Vagina (tissue), 2 donors: ENCODE measurements around the gene GCNT1.

Source experiments
- CTCF ChIP-seq, 3 experiments: fragments of 450-650 bp in 2 of 3; fragments of 200-600 bp in 1 of 3; sonication (generic) in 1 of 3; IDR thresholded peaks; one replicate each; pipeline ENCODE4 v1.5.1; 2017 to 2019; ENCODE audit warnings: antibody characterized with exemption in 3 of 3, mild to moderate bottlenecking in 2 of 3, moderate library complexity in 2 of 3
- POLR2A ChIP-seq, 2 donors: fragments of 450-650 bp; IDR thresholded peaks; one replicate each; pipeline ENCODE4 v1.6.1; 2017; ENCODE audit warnings: antibody characterized with exemption in 2 of 2, mild to moderate bottlenecking in 2 of 2, moderate library complexity in 2 of 2

GRCh38 chr9:76486151-76486550, 27.2 kb downstream of the GCNT1 start:
- TF ChIP-seq CTCF (IDR thresholded peaks at IDR 0.05) (no peak), POLR2A (IDR thresholded peaks at IDR 0.05) (no peak)
